ENCODE measurements around the gene LMF2.

The LMF2 gene

DNA sequence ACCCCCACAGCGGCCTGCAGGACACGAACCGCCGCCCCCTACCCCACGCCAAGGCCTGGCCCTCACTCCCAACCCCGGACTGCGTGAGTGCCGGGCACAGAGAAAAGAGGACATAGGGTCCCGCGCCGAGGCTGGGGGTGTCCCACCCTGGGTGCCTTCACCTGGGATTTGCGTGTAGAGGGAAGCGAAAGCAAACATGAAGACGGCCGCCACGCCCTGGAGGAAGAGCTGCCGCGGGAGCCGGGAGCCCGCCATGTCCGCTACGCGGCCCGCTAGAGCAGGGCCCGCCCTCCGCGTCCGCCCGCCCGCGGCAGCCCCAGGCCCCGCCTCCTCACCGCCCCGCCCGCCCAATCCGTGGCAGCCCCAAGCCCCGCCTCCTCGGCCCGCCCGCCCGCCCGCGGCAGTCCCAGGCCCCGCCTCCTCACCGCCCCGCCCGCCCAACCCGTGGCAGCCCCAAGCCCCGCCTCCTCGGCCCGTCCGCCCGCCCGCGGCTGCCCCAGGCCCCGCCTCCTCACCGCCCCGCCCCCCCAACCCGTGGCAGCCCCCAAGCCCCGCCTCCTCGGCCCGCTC, at the start of gene LMF2:
TSS of gene LMF2 (minus strand) at position 282 of the 570 bp plus-strand sequence. CDS start at position 255, 27 bp downstream.
- no peak for DNase-seq (ENCODE audit: low read depth)

GRCh38 chr22:50556703-50557102, 49.2 kb upstream of the LMF2 start:
- no peak for DNase-seq (ENCODE audit: low read depth)

GRCh38 chr22:50553310-50553709, 45.8 kb upstream of the LMF2 start:
- DNase-seq (ENCODE audit: low read depth): no peak

DNA sequence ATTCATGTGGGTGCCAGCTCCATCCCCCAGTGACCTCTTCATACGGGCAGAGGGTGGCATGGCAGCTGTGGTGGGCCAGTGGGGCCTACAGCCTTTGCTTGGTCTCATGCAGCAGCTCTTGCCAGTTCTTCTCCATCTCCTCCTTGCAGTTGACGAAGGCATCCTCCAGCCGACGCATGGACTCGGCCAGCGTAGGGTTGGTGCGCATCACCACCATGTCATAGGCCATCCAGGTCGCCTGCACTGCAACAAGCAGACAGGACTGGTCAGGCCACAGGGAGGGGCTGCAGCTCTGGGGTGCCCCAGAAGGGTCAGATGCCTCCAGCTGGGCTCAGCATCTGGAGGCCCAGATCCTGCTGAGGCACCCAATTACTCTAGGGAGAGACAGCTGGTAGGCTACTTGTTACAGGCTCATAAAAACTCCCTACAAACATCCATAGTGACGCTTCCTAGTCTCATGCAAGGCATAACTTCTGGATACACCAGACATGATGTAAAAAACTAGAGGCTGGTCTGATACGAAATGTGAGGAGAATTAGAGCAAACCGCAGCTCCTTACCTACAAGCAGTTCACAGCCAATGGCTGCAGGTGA, 43.8 kb upstream of the LMF2 start:
- DNase-seq (ENCODE audit: low read depth): no peak

DNA sequence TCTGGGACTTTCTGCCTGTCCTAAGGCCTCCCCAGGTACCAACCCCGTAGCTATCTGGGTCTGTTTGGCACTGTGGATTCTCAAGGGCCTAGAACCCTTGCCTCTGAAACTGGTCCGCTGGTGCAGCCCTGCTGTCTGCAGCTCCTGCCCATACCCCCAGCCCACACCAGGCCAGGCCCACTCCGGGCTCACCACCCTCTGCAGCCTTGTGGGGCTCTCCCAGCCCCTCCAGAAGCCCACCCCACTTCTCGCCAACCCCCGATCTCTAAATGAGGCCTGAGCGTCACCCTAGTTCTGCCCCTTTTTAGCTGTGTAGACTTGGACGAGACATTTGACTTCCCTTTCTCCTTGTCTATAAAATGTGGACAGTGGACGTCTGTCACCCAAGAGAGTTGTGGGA, 42.9 kb upstream of the LMF2 start:
- DNase-seq (ENCODE audit: low read depth): no peak

- no peak for DNase-seq (ENCODE audit: low read depth)
Measured at GRCh38 chr22:50548921-50549790, 41.7 kb upstream of the LMF2 start.

DNA sequence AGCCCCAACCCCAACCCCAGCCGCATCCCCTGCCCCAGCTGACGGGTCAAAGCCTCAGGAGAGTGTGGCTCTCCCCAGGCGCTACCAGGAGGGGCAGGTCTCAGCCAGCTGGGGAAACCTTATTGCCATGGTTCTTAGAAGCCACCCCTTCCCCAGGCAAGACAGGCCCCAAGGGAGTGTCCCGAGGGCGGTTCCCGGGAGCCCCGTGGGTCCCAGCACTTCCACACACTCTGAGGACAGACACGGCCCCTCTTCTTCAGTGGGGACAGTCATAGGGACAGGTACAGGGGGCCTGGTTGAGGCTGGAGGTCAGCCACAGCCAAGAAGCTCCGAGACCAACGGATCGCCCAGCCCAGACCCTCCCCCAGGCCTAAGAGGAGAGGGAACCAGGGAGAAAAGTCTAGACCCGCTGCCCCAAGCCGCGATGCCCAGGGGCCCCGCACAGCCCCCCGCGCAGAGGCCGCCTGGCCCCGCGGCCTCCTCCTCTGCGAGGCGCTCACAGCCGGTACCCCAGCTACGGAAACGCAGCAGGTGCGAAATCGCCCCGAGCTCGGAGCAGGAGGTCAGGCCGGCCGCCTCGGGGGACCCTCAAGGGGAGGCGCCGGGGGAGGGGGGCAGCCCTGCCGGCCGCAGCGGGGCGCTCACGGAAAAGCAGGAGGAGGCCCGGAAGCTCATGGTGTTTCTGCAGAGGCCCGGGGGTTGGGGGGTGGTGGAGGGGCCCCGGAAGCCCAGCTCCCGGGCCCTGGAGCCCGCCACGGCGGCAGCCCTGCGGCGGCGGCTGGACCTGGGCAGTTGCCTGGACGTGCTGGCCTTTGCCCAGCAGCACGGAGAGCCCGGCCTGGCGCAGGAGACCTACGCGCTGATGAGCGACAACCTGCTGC, 40.8 kb upstream of the LMF2 start:
- DNase-seq (ENCODE audit: low read depth): no peak

- DNase-seq (ENCODE audit: low read depth): no peak
Measured at GRCh38 chr22:50547263-50547985, 39.9 kb upstream of the LMF2 start.

- DNase-seq (ENCODE audit: low read depth): no peak
Measured at GRCh38 chr22:50546326-50547262, 39.1 kb upstream of the LMF2 start.

DNA sequence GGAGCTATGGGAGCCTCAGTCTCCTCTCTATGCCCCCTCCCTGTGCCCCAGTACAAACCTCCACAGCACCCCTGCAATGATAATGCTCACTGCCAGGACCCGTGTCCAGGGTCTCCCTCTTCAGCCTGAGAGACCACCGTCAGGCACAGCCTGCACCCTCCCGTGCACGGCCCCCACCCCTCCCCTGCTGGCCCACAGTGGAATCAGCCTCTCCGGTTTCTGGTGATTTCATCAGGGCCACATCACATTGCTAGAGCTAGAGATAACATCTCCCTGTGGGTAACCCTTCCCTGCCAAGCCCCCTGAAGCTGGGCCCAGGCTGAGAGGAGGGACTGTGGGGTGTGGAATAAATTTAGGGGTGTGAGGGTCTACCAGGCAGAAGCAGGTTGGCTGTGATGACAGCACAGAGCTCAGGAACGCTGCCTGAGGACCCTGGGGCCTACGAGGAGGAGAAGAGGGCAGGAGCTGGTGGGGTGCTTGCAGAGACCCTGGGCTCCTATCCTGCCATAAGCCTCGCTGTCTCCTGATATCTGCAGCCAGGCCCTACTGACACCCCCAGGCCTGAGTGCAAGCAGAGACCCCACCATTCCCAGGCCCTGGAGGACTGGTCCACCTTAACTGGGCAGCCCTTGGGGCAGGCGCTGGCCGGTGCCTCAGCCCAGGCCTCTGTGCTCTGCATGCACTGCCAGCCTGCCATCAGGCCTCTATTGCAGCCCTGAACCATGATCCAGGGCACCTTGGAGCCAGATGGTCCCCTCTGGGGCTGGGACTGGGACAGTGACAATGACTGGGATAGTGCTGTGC, 38.2 kb upstream of the LMF2 start, which contains the start of gene KLHDC7B:
TSS of gene KLHDC7B (plus strand) at position 378 of the 804 bp plus-strand sequence. CDS start at position 723, 345 bp downstream.
- DNase-seq (ENCODE audit: low read depth): peak; percentile 63

DNA sequence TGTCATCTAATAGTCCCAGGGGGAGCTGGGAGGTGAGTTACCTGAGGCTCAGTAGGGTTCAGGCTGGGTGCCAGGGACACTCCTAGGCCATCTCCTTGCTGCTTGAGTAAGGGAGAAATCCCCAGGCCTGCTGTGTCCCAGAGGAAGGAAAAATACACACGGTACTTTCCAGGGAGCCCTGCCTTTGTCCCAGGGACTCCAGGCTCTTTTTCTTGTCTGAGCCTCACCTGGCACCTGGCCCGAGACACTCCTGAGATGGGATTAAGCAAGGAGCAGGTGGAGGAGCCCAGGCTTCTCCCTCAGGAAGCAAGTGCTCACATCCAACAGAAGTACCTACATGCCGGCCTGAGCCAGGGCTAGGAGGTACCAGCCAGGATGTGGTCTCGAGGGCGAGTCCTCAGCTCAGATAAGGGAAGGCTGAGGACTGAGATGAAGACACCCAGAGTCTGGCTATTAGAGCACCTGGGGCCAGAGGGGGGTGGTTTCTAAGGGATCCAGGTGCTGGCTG, 37.3 kb upstream of the LMF2 start:
- DNase-seq (ENCODE audit: low read depth): no peak

DNA sequence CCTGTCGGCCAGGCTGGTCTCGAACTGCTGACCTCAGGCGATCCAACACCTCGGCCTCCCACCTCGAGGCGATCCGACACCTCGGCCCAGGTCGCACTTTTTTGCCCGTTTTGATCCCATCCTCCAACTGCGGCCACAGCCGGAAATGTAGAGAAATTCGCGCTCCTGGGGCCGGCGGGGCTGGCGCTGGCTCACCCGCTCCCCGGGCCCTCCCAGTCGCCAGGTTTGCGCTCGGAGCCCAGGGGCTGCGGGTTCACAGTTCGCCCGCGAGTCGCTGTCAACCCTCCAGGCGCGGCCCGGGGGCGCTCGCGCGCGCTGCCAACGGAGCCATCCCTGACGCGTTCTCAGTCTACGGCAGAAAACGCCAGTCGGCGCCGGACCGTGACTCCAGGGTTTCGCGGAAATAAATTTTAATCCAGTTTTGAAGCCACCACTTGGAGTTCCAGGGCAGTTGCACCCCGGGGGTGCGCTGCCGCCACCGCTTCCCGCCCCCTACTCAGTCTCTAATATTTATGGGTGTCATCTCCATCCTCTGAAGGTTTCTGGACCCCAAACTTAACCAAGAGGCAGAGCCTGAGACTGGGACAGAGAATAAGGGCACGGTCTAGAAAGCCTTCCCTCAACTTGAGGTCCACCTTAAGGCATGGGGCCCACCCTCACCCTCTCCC, 36.7 kb upstream of the LMF2 start:
- peak; percentile 69 for DNase-seq (ENCODE audit: low read depth)

DNA sequence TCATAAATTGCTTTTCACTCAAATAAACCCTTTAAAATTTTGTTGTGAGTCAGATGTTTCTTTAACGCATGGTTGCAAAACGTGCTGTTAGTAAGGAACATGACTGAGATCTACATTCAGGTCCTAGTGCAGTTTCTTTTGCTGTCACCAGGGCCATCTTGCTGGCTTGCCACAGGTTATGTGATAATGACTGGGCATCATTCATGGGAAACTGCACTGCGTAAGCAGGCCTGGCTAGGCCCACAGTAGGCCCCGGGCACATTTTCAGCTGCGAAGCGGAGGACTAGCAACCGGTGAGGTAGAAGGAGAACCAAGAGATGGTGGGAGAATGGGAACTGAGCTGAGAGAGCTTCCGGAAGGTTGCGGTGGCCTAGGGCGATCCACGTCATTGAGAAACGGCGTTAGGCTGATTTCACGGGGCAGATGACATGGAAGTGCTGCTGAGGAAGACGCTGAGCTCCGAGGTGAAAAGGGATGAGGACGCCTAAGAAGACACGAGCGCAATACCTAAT, 35.0 kb upstream of the LMF2 start:
- DNase-seq (ENCODE audit: low read depth): no peak

DNA sequence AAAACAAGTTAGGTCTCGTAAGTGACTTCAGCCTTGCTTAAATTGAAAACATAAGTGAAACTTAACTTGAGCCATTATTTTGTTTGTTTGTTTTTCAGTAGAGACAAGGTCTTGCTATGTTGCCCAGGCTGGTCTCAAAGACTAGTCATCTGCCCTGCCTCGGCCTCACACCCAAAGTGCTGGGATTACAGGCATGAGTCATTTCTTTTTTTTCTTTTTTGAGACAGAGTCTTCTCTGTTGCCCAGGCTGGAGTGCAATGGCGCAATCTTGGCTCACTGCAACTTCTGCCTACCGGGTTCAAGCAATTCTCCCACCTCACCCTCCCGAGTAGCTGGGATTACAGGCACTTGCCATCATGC, 34.1 kb upstream of the LMF2 start:
- peak; percentile 94 for DNase-seq (ENCODE audit: low read depth)

- DNase-seq (ENCODE audit: low read depth): no peak
Measured at GRCh38 chr22:50540381-50540780, 32.9 kb upstream of the LMF2 start.

DNA sequence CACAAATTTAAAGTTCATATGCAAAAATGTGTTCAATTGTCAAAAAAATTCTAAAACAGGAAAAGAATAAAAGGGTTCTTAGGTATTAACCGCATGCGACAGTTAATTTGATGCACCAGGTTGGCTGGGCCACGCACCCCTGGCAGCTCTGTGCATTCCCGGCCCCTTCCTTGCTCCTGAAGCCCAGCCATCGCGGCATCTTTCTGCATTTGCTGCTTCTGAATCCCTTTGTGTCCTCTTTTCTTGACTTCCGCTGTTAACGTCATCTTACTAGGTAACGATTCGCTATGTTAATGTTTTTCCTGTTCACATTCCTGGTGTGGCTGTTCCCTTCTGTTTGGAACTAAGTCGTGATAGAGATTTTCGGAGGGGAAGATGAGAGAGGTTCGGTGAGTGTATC, 30.3 kb upstream of the LMF2 start:
- DNase-seq (ENCODE audit: low read depth): no peak

DNA sequence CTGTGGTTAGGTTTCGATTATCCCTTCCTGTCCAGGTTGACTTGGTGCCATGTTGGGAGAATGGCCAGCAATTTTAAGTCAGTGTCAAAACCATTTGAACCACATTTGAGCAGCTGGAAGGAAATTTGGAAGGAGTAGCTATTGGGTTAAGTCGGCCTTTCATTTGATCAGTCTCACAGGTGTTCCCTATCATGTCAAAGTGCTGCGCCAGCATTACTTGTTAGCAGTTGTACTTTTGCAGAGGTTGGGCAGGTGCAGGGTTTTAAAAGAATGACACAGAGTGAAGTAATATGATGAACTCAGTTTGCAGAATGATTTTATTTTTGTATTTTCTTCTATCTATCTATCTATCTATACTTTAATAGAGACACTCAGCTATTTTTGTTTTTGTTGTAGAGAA, 28.7 kb upstream of the LMF2 start:
- DNase-seq (ENCODE audit: low read depth): no peak

- no peak for DNase-seq (ENCODE audit: low read depth)
Measured at GRCh38 chr22:50535113-50535512, 27.6 kb upstream of the LMF2 start.

Measured in EH (cell line).